Smooth muscle cell (in vitro differentiated cells): Measurements from ENCODE around the gene FHOD3. TPM values are rescaled to one million over a fixed set of nuclear protein-coding genes. Genes with fewer than 3 reads are reported as not detected.
"Not testable (repeated sequence)": the region's sequence is repeated elsewhere in the genome, so short reads cannot be mapped to it uniquely, and the experiment has no call there.

Experiments
- DNase-seq: peaks from one replicate; lab custom pipeline; 2025; ENCODE audit not compliant: unreplicated experiment; lab: John Stamatoyannopoulos, UW
- H2AFZ ChIP-seq: fragments of 200-600 bp; sonication (generic); 2 replicates; pipeline ENCODE4 v1.6.0; 2016; ENCODE audit warnings: antibody characterized with exemption, low read depth, mild to moderate bottlenecking
- H3F3A ChIP-seq: fragments of 200-600 bp; sonication (generic); 2 replicates; pipeline ENCODE4 v1.6.0; 2017; ENCODE audit warnings: antibody characterized with exemption, low read depth
- H3K27ac ChIP-seq: fragments of 200-600 bp; sonication (generic); 2 replicates; pipeline ENCODE4 v1.5.1; 2016; ENCODE audit warnings: low read depth, mild to moderate bottlenecking
- H3K27me3 ChIP-seq: fragments of 200-600 bp; sonication (generic); 2 replicates; pipeline ENCODE4 v1.6.1; 2016; ENCODE audit warnings: low read depth, mild to moderate bottlenecking
- H3K36me3 ChIP-seq: fragments of 200-600 bp; sonication (generic); 2 replicates; pipeline ENCODE4 v1.5.1; 2016; ENCODE audit warnings: low read depth
- H3K4me1 ChIP-seq: fragments of 200-600 bp; sonication (generic); 2 replicates; pipeline ENCODE4 v1.5.1; 2016; ENCODE audit warnings: low read depth
- H3K4me2 ChIP-seq: fragments of 200-600 bp; sonication (generic); 2 replicates; pipeline ENCODE4 v1.6.0; 2016; ENCODE audit warnings: mild to moderate bottlenecking
- H3K4me3 ChIP-seq: fragments of 200-600 bp; sonication (generic); 2 replicates; pipeline ENCODE4 v1.5.1; 2016; ENCODE audit warnings: mild to moderate bottlenecking
- H3K79me2 ChIP-seq: fragments of 200-600 bp; sonication (generic); 2 replicates; pipeline ENCODE4 v1.6.0; 2016; ENCODE audit warnings: low read depth, mild to moderate bottlenecking
- H3K9ac ChIP-seq: fragments of 200-600 bp; sonication (generic); 2 replicates; pipeline ENCODE4 v1.6.0; 2016; ENCODE audit warnings: low read depth
- H3K9me3 ChIP-seq: fragments of 200-600 bp; sonication (generic); replicated peaks from 2 replicates; pipeline ENCODE4 v1.5.1; 2016; ENCODE audit warnings: low read depth
- H4K20me1 ChIP-seq: fragments of 200-600 bp; sonication (generic); 2 replicates; pipeline ENCODE4 v1.6.0; 2016; ENCODE audit warnings: low read depth
- CTCF ChIP-seq: fragments of 200-600 bp; sonication (generic); IDR thresholded peaks from 2 replicates; pipeline ENCODE4 v1.5.1; 2017; ENCODE audit warnings: borderline replicate concordance, mild to moderate bottlenecking, antibody characterized with exemption; ENCODE audit not compliant: insufficient read depth, poor library complexity, severe bottlenecking
- WGBS: methylation state at CpG from one replicate; pipeline ENCODE4 v1.1.7; 2016; ENCODE audit warnings: low lambda C conversion rate; 5-methylcytosine and 5-hydroxymethylcytosine counted together
- polyA plus RNA-seq: library from polyadenylated mRNA; unstranded; fragments of >200 nt; fragmentation: Nextera tagmentation; extraction: Ambion mirVana; gene quantifications from 2 replicates; pipeline ENCODE4 v1.2.1, GENCODE V29; 2016
- total RNA-seq: library from RNA; depleted of rRNA; stranded (reverse); fragments of >200 nt; gene quantifications from 2 replicates; pipeline ENCODE4 v1.2.3, GENCODE V29; 2014

Gene FHOD3
- total and polyA plus RNA-seq, 2 experiments from 2014 or later, result 6.3 to 19.4 TPM

- Histone ChIP-seq H3K27ac (no peak overlapping the region), H3K79me2 (no peaks in the 10 kb centered on the region), H3K4me1 (no peaks in the 10 kb centered on the region), H3K36me3 (no peaks in the 10 kb centered on the region), H2AFZ (no peak overlapping the region), H3F3A (no peaks in the 10 kb centered on the region), H3K4me2 (no peak overlapping the region), H3K9me3 (no peaks in the 10 kb centered on the region), H3K9ac (no peak overlapping the region), H3K4me3 (no peak overlapping the region), H4K20me1 (no peaks in the 10 kb centered on the region), H3K27me3 (no peaks in the 10 kb centered on the region)
- WGBS, result 92% methylated on average over 12 of the region's 12 CpGs
- no peak for DNase-seq
- TF ChIP-seq CTCF, result no peak
Measured at GRCh38 chr18:36717422-36718110, 420.1 kb downstream of the FHOD3 start.

GRCh38 chr18:36718705-36719328, 421.3 kb downstream of the FHOD3 start:
- H4K20me1 ChIP-seq, result no peaks in the 10 kb centered on the region
- H2AFZ ChIP-seq, result no peak overlapping the region
- H3K4me2 ChIP-seq, result no peak overlapping the region
- no peaks in the 10 kb centered on the region for H3K79me2 ChIP-seq
- no peaks in the 10 kb centered on the region for H3K4me1 ChIP-seq
- no peaks in the 10 kb centered on the region for H3K27me3 ChIP-seq
- no peaks in the 10 kb centered on the region for H3F3A ChIP-seq
- H3K27ac ChIP-seq, result no peak overlapping the region
- no peak for DNase-seq
- no peak overlapping the region for H3K9ac ChIP-seq
- WGBS, result 89% methylated on average over 3 of the region's 3 CpGs
- no peak overlapping the region for H3K4me3 ChIP-seq
- H3K9me3 ChIP-seq, result no peaks in the 10 kb centered on the region
- H3K36me3 ChIP-seq, result no peaks in the 10 kb centered on the region
- no peak for TF ChIP-seq CTCF

GRCh38 chr18:36719630-36720029, 422.1 kb downstream of the FHOD3 start:
- H3K27ac ChIP-seq, result no peak overlapping the region
- no peak overlapping the region for H3K4me2 ChIP-seq
- H3K9ac ChIP-seq, result no peak overlapping the region
- no peak for TF ChIP-seq CTCF
- no peaks in the 10 kb centered on the region for H3K27me3 ChIP-seq
- H3K4me1 ChIP-seq, result no peaks in the 10 kb centered on the region
- 63% methylated on average over 2 of the region's 2 CpGs for WGBS
- no peaks in the 10 kb centered on the region for H3K9me3 ChIP-seq
- no peak for DNase-seq
- no peaks in the 10 kb centered on the region for H3K79me2 ChIP-seq
- no peak overlapping the region for H2AFZ ChIP-seq
- H3K36me3 ChIP-seq, result no peaks in the 10 kb centered on the region
- H3K4me3 ChIP-seq, result no peak overlapping the region
- H3F3A ChIP-seq, result no peaks in the 10 kb centered on the region
- H4K20me1 ChIP-seq, result no peaks in the 10 kb centered on the region

GRCh38 chr18:36721351-36721750, 423.8 kb downstream of the FHOD3 start:
- H4K20me1 ChIP-seq, H3K4me3 ChIP-seq, H3K9ac ChIP-seq, H3K4me1 ChIP-seq, H3K9me3 ChIP-seq, H3K79me2 ChIP-seq, H3K27me3 ChIP-seq, DNase-seq, H2AFZ ChIP-seq, H3K27ac ChIP-seq, H3F3A ChIP-seq, H3K4me2 ChIP-seq, H3K36me3 ChIP-seq: not testable (repeated sequence)
- 100% methylated on average over 1 of the region's 1 CpG for WGBS
